GM11168 (cell line): ENCODE results near the gene ZFYVE27.

Experiments
- in situ Hi-C: fragments of 300-500 bp; cut with MboI; formaldehyde crosslinking; loops from one replicate; pipeline ENCODE4 v1.12.0; 2022; ENCODE audit warnings: low sequenced_read_pairs; ENCODE audit not compliant: unreplicated experiment

ZFYVE27 gene

DNA sequence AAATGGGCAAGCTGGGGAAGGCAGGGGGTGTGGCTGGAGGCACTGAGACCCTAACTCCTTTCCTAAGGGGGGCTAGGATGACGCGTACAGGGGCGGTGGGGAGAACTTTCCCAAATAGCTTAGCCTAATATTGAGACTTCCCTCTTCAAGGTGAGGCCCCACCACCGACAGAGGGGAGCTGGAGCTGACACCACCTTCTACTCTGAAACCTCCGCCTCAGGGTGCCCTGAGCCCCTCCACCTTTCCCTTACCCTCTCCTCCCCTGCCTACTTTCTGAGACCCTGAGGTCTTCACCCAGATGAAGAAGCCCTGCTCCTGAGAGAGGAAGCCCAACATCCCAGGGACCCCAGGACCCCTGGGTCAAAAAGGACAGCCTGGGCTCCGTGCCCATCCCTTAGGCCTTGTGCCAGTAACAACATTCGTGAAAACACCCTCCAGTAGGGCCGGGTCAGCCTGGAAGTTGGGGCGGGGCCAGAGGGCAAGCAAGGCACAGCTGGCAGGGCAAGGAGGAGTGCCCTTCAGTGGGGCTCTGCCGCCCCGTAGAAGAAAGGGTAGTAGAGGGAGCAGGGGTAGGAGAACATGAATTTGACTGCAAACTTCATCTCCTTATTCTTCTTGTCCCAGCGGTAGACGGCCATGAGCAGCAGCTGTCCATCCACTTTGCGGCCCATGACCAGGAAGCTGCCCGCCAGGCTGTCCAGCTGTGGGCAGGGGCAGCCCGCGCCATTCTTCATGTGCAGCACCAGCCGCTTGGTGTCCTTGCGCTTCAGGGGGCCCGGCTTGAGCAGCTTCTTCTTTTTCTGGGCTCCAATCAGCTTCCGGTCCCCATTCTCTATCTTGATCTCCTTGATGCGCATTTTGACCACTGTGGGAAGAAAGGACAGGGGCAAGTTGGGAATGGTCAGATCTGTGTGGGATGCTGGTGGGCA is 30.3 kb downstream of the ZFYVE27 start:
- in situ Hi-C loops: no loop called here

DNA sequence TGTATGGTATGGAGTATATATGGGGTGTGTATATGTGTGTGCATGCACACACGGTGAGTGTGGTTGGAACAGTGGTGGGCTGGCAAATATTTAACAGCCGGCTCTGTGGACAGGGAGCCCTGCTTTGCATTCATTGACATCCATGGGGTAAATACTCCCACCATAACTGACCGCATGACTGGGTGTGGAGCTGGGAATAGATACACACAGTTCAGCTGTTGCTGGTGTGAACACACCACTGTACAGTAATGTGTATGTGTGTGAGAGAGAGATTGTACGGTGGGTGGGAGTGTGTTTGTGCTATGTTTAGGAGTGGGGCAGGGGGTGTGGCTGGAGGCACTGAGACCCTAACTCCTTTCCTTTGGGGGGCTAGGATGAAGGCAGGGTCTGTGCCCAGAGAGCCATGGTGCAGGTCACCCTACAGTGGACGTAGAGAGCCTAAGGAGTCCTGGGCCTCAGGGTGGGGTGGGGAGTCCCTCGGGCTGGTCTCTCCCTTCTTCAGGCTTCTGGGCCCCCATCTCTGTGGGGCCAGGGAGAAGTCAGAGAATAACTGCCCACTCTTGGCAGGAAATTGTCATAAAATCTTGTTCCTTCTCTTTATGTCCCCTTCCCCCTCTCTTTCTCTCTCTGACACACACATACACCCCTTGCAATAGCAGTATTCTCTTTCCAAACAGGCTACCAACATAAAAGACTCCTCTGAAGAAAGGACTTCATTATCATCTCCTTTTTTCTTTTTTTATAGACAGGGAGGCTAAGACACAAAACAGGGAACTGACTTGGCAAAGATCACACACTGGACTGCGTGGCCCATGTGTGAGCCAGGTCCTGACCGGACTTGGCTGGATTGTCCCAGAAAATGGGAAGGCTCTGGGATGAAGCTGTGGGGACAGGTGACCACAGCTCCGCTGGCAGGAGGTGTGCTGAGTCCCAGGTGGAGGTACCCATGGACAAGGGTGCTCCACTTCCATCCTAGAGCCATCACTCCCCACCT is 31.7 kb downstream of the ZFYVE27 start:
- in situ Hi-C loops: no loop called here

DNA sequence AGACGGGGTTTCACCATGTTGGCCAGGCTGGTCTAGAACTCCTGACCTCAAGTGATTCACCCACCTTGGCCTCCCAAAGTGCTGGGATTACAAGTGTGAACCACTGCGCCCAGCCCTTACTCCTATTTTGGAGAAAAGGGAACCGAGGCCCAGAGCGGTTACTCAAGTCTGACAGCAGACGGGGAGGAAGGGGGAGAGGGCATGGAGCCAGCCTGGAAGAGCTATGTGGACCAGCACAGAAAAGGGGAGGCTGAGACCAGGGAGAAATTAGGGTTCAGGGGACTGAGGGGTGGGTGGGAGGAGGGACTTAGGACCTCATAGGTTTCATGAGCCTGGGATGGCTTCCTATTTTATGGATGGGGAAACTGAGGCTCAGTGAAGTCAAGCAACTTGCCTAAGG is 33.3 kb downstream of the ZFYVE27 start:
- in situ Hi-C loops: no loop called here

DNA sequence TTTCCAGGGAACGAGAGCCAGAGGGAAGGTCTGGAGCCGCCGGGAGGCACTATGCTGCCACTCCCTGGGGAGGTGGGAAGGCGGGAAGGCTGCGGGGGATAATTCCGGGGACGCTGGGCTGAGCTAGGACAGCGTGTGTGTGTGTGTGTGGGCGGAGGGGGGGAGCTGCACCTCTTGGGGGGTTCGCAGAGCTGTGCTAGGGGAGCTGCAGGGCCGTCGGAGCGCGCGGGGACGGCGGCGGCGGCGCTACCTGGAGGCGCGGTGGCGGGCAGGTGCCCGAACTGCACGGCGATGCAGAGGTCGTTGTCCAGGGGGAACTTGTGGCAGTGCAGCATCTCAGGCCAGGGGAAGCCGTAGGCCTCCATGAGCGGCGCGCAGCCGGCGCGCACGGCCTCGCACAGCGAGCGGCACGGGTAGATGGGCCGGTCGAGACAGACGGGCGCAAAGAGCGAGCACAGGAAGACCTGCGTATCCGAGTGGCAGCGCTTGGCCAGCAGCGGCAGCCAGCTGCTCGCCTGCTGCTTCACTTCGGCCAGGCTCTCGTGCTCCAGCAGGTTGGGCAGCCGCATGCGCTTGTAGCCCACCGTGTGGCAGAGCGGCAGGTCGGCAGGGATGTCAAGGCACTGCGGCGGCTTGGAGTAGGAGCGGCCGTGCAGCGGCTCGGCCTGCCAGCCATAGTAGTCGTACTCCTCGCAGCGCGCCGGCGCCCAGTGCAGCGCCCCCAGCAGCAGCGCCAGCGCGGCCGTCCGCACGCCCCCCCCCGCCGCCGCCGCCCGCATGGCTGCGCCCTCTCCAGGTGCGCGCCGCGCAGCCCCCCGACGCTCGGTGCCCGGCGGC is 34.3 kb downstream of the ZFYVE27 start:
- in situ Hi-C loops: no loop called here

DNA sequence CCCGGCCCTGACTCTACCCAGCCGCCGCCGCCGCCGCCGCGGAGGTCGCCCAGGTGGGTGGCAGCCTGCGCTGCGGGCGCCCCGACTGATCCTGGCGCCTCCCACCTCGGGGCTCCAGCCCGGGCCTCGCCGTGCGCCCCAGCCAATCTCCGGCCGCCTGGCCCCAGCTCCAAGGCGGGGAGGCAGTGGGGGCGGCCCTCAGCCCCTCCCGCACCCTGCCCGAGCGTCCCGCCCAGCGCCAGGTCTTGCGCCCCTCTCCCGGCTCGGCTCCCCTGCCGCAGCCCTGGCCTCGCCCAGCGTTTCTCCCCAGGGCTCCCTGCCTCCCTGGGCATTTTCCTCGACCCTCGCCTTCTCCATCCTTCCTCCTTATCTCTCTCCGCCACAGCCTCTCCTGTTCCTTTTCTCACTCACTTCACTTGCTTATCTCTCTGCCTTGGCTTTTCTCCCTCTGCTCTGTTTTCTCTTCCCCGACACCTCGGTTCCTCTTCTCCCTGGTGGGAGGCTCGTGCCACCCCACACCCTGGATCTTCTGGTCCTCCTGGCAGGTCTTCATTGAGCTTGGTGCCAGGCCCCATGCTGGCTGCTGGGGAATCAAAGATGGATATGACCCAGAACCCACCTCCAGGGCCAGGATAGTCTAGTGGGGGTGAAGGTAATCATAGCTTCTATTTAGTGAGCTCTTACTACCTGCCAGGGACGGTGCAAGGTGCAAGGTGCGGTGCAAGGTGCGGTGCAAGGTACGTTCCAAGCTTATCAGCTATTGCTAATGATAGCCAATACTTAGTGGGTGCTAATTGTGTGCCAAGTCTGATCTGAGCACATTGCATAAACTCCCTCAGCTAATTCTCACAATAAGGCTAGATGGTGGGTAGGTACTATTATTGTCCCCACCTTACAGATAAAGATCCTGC is 35.2 kb downstream of the ZFYVE27 start, which contains the start of gene SFRP5:
Gene SFRP5, minus strand, starts transcription at position 87 of the 911 bp plus-strand sequence. CDS start 166 bp downstream, outside the sequence.
- in situ Hi-C loops: no loop called here

DNA sequence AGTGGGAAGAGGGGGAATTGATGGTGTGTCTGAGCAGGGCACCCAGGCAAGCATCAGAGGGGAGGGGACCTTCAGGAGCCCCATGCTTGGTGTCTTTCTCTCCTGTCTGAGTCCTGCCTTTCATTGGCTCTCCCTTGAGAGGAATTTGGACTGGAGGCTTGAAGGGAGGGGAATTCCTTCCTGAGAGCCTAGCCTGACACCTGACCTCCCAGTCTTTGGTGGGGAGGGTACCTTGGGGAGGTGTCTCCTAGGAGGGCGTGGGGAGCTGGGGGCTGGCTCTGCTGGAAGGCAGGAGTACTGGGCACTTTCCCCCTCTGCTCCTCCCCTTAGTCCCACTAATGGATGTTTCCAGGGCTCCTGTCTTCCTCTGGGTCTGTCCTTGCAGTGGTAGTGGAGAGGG is 36.2 kb downstream of the ZFYVE27 start:
- in situ Hi-C loops: no loop called here

DNA sequence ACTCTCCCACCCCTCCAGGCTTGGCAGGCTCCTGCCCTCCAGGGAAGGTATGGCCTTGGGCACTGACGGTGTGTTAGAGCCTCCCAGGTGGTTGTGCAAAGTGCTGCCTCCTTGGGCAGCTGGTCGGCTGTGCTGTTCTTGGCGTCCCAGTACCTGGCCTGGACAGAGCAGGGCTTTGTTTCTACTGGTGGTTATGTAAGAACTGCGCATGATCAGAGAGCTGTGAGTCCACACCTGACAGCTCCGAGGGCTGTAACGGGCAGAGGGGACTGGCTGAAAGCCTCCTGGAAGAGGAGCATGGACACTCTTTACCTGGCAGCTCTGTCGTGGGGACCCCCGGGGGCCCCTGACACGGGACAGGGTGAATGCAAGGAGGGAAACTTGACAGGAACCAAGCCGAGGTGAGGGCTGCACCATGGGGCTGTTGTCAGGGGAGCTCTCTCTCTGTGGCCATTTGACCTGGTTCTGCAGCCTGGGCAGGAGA is 37.9 kb downstream of the ZFYVE27 start:
- in situ Hi-C loops: no loop called here

DNA sequence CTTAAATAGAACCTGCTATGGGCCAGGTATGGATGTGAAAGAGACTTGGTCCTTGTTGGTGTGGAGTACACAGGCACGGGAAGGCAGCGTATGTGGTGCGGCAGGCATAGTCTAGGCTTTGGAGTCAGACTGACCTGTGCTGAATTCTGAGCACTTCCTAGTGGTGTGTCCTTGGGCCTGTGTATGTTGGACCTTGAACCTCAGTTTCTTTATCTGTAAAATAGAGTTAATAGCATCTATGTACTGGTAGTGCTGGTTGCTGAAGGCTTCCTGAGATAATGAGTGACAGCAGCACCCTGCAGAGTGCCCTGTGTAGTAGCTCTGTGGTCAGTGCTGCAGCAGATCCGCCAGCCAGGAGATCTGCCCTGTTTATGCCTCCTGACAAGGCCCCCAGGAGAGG is 40.2 kb downstream of the ZFYVE27 start:
- in situ Hi-C loops: no loop called here

DNA sequence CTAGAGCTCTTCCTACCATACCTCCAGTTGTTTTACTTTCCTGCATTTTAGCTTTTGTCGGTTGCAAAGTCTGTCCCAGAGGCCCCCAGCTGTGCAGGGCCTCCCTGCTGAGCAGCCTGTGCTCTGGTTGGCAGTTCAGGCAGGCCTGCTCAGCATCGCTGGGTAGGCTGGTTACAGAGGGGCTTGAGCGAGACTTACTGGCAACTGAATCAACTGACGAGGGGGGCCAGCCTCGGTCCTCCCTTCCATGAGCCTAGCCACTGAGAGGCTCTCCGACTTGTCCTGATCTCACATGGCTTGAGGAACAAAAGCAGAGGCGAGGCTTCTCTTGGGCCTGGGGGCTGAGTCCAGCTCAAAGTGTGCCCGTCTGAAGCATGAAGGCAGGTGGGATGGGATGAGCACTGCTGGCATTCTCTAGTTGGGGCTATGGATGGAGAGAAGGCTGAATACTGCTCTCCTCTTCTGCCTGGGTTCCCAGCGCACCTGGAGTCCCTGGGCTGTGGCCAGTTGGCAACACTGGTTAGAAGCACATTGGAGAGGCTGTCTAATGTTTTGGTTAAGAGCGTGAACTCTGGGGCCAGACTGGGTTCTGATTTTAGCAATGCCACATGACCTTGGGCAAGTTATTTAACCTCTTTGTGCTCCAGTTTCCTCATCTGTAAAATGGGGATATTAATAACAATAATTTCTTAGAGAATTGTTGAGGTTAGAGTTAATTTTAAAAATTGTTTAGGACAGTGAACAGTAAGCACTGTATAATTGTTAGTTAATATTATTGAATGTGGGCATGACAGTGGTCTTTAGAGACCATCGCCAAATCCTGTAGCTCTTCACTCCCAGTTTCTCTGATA is 41.7 kb downstream of the ZFYVE27 start:
- in situ Hi-C loops: no loop called here

DNA sequence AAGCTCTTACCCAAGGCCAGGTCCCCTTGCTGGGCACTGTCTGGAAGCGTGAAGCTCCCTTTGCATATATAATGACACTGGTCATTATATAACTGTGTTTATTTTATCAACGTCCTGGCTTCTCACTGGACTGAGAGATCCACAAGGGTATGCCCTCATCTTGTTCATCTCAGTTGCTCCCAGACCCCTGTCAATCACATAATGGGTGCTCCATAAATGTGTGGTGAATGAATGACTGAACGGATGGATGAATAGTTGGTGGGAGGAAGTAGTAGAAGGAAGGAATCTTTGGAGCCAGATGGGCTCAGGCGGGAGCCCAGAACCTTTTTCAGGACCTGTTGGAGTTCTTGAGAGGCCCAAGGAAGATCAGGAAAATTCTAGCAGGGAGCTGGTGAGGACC is 42.6 kb downstream of the ZFYVE27 start:
- in situ Hi-C loops: no loop called here

DNA sequence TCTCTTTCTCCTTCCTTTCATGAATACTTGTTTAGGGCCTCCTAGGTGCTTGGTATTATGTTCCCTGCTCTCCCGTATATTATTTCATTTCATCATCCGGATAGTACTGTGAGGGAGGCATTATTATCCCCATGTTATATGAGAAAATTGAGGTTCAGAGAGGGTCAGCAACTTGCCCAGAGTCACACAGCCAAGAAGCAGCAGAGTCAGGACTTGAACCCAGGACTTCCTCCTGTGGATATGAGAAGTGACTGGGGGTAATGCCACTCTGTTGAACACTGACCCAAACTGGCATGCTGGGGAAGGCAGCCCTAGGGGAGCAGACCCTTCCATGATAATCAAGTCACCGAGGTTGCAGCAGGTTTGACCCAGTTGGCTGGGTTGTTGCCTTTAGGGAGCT is 43.0 kb downstream of the ZFYVE27 start:
- in situ Hi-C loops: no loop called here

DNA sequence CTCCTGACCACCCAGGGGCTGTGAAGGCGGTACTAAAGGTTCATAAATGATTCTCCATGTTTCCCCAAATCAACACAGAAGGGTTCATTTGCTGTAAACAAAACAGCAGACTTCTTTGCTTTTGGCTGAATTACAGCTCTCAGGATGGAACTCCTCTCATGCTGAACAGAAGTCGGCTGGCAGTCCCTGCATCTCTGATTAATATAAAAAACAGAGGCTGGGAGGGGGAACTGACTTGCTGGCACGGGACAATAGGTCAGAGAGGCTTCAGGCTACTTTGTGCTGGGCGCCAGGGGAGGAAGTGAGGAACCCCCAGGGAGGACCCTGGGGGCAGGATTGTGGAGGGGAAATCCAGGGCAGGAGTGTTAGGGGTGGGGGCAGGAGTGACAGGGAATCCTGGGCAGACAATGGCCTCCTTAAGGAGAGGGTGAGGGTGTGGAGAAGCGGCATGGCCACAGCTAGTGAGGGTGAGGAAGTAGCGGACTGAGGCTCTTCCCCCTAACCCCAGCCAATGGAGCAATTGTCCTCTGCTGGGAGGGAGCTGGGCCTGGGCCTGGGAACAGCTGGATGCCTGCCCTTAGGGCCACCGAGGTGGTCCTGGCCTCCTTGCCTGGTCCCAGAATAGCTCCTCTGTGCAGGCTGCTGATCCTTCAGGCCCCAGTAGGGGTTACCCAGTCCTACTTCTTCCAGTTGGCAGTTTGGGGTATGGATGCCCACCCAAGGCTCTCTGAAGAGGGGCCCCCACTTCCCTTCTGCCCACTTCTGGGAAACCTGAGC is 44.1 kb downstream of the ZFYVE27 start:
- in situ Hi-C loops: no loop called here

DNA sequence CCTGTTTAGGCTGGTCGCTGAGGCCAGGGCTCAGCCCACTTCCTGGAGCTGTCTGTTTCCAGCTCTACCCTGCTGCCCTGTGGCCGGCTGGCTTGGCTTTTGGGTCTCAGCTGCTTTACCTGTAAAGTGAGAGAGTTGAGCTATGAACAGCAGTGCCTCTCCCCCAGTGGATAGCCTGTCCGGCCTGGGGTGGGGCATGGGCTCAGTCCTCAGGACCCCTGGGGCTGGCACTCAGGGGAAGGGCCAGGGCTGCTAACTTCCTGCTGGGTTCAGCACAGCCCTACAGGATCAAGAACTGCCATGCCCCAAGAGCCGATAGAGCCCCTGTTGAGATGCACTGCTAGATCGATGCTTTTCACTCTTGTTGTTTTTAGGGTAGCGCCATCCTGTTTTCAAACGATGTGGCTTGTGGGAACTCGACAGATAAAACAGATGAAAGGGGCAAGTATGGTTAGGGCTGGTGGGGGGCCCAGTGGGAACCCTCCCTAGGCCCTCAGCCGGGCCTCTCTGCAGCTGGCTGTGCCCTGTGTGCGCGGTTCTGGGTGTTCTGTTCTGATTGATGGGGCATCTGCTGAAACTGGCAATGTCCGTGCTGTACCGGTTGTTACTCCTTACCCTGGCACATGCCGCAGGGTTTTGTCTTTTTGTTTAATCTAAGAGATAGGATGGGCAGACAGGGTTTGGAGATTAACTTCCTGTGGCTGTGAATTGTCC is 44.8 kb downstream of the ZFYVE27 start:
- in situ Hi-C loops: no loop called here

DNA sequence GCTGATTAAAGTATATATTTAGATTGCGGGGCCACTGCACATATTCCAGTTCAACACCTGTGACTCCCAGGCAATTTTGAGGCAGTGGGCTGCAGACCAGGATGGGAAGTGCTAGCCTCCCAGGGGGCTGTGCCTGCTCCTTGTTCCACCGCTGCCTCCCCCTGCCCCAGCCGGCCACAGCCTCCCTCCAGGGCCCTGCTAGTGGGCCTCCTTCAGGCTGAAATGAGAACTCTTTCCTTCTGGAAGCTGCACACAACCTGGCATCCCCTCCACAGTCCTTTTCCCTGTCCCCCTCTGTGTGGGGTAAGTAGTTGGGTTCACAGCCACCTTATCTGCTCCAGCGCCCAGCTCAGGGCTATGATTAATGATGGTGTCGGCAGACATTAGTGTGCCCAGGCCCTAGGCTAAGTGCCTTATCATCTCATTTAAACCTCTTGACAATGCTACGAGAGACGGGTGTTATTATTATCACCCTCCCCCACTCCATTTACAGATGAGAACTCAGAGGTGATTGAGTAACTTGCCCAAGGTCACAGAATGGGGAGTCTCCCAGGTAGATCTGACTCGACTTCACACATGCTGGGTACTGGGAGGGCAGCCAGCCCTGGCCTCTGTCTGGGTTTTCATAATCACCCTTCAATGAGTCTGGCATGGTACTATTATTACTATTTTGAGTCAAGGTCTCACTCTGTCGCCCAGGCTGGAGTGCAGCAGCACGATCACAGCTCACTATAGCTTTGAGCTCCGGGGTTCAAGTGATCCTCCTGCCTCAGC is 45.7 kb downstream of the ZFYVE27 start:
- in situ Hi-C loops: no loop called here

DNA sequence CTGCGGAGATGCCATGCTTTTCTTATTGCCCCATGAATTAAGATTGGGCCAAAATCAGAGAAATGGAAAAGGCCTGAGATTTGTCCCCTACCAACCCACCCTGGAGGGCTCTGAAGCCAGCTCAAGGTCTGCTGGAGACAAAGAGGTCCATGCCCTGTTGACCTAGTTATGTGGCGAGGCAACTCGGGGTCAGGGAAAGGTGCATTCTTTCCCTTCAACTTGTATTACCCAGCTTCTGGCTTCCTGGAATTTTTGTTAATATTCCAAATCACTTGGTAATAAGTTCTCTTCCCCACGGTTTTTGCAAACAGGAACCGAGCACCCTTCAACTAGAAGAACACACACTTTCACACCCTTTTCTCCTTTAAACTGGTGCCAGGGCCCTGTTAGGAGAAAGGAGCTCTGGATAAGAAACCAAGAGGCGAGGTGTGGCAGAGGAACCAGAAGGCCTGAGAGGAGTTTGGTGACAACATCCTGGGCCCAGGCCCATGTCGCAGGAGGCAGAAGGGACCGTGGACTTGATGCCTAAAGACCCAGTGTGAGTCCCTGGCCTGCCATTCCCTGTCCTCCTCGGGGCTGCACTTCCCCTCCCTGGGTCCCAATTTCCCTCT is 47.4 kb downstream of the ZFYVE27 start:
- in situ Hi-C loops: no loop called here
